ENCODE measurements around the gene TREM2. TPM values are rescaled to one million over a fixed set of nuclear protein-coding genes. Genes with fewer than 3 reads are reported as not detected.

Gene TREM2
- total RNA-seq, 6 experiments from 2014 or later: not detected

GRCh38 chr6:41181566-41181965, 18.6 kb upstream of the TREM2 start:
- no peak for TF ChIP-seq CTCF (IDR thresholded peaks at IDR 0.05)
- H3K4me3 Mint-ChIP-seq: no peak overlapping the region
- no peak for DNase-seq
- H3K27ac Mint-ChIP-seq: no peak overlapping the region
- H3K36me3 Mint-ChIP-seq (ENCODE audit: low read depth): no peaks in the 10 kb centered on the region
- no peaks in the 10 kb centered on the region for H3K9me3 Mint-ChIP-seq
- no peaks in the 10 kb centered on the region for H3K4me1 Mint-ChIP-seq (ENCODE audit: low read depth)
- peaks cover 32% of the 10 kb centered on the region for H3K27me3 Mint-ChIP-seq (ENCODE audit: insufficient read depth)

- DNase-seq: no peak
- H3K4me1 Mint-ChIP-seq (ENCODE audit: low read depth): no peaks in the 10 kb centered on the region
- TF ChIP-seq CTCF (IDR thresholded peaks at IDR 0.05): no peak
- no peak overlapping the region for H3K4me3 Mint-ChIP-seq
- H3K27me3 Mint-ChIP-seq (ENCODE audit: insufficient read depth): peaks cover 21% of the 10 kb centered on the region
- H3K9me3 Mint-ChIP-seq: no peaks in the 10 kb centered on the region
- no peaks in the 10 kb centered on the region for H3K36me3 Mint-ChIP-seq (ENCODE audit: low read depth)
- H3K27ac Mint-ChIP-seq: no peak overlapping the region
Measured at GRCh38 chr6:41179163-41179562, 16.2 kb upstream of the TREM2 start.

- no peaks in the 10 kb centered on the region for H3K36me3 Mint-ChIP-seq (ENCODE audit: low read depth)
- H3K27me3 Mint-ChIP-seq (ENCODE audit: insufficient read depth): peaks cover 22% of the 10 kb centered on the region
- no peak for DNase-seq
- H3K4me3 Mint-ChIP-seq: no peak overlapping the region
- H3K9me3 Mint-ChIP-seq: no peaks in the 10 kb centered on the region
- H3K4me1 Mint-ChIP-seq (ENCODE audit: low read depth): no peaks in the 10 kb centered on the region
- H3K27ac Mint-ChIP-seq: no peak overlapping the region
- no peak for TF ChIP-seq CTCF (IDR thresholded peaks at IDR 0.05)
Measured at GRCh38 chr6:41177695-41178094, 14.8 kb upstream of the TREM2 start.

GRCh38 chr6:41177287-41177686, 14.4 kb upstream of the TREM2 start:
- Mint-ChIP-seq H3K27ac (no peak overlapping the region), H3K9me3 (no peaks in the 10 kb centered on the region), H3K27me3 (ENCODE audit: insufficient read depth) (peaks cover 21% of the 10 kb centered on the region), H3K4me3 (no peak overlapping the region), H3K36me3 (ENCODE audit: low read depth) (no peaks in the 10 kb centered on the region), H3K4me1 (ENCODE audit: low read depth) (no peaks in the 10 kb centered on the region)
- DNase-seq: no peak
- TF ChIP-seq CTCF (IDR thresholded peaks at IDR 0.05): no peak

- H3K27me3 Mint-ChIP-seq (ENCODE audit: insufficient read depth): peaks cover 22% of the 10 kb centered on the region
- no peak overlapping the region for H3K4me3 Mint-ChIP-seq
- H3K27ac Mint-ChIP-seq: no peak overlapping the region
- no peak for DNase-seq
- no peaks in the 10 kb centered on the region for H3K4me1 Mint-ChIP-seq (ENCODE audit: low read depth)
- TF ChIP-seq CTCF (IDR thresholded peaks at IDR 0.05): no peak
- no peaks in the 10 kb centered on the region for H3K36me3 Mint-ChIP-seq (ENCODE audit: low read depth)
- no peaks in the 10 kb centered on the region for H3K9me3 Mint-ChIP-seq
Measured at GRCh38 chr6:41176189-41176588, 13.3 kb upstream of the TREM2 start.

- Mint-ChIP-seq H3K9me3 (no peaks in the 10 kb centered on the region), H3K4me3 (no peak overlapping the region), H3K27ac (no peak overlapping the region), H3K36me3 (ENCODE audit: low read depth) (no peaks in the 10 kb centered on the region), H3K27me3 (ENCODE audit: insufficient read depth) (peaks cover 16% of the 10 kb centered on the region), H3K4me1 (ENCODE audit: low read depth) (no peaks in the 10 kb centered on the region)
- no peak for DNase-seq
- no peak for TF ChIP-seq CTCF (IDR thresholded peaks at IDR 0.05)
Measured at GRCh38 chr6:41175084-41175483, 12.2 kb upstream of the TREM2 start.

Data from HFFc6 (cell line).